K562 (cell line): ENCODE results near the gene PEX6. TPM values are rescaled to one million over a fixed set of nuclear protein-coding genes. Genes with fewer than 3 reads are reported as not detected.
A peak's percentile ranks its signal among the peaks of the same experiment; 100 is the strongest.

Source experiments
- AFF4 ChIP-seq: sonication (generic); formaldehyde crosslinking; IDR thresholded peaks from 2 replicates; pipeline ENCODE4 v1.8.0; 2023; ENCODE audit warnings: mild to moderate bottlenecking, missing genetic modification reagents
- CAMTA2 ChIP-seq: fragments of 250-450 bp; sonication (Bioruptor Pico); conservative IDR thresholded peaks from 2 replicates; pipeline ENCODE4 v1.5.1; 2022
- DPF2 ChIP-seq: fragments of 450-650 bp; IDR thresholded peaks from 2 replicates; pipeline ENCODE4 v1.6.1; 2016
- HLTF ChIP-seq: fragments of 450-650 bp; IDR thresholded peaks from 2 replicates; pipeline ENCODE4 v1.6.1; 2016
- NBN ChIP-seq: fragments of 450-650 bp; IDR thresholded peaks from 2 replicates; pipeline ENCODE4 v1.6.1; 2016; ENCODE audit warnings: low read depth, mild to moderate bottlenecking
- NR3C1 ChIP-seq: sonication (generic); formaldehyde crosslinking; IDR thresholded peaks from 2 replicates; pipeline ENCODE4 v1.8.1; 2022; ENCODE audit warnings: missing genetic modification reagents
- POLR2A ChIP-seq: fragments of 450-650 bp; conservative IDR thresholded peaks from 2 replicates; pipeline ENCODE4 v1.6.1; 2016
- RNF2 ChIP-seq: sonication (generic); IDR thresholded peaks from 2 replicates; pipeline ENCODE4 v1.6.1; 2016
- SIX5 ChIP-seq, 2 experiments: IDR thresholded peaks; 2 replicates each; pipeline ENCODE4 v1.6.1; 2011; ENCODE audit warnings: low read length in 2 of 2, borderline replicate concordance in 1 of 2, low read depth in 1 of 2, mild to moderate bottlenecking in 1 of 2, moderate library complexity in 1 of 2; ENCODE audit not compliant: insufficient read depth in 1 of 2
- SUPT5H ChIP-seq: fragments of 450-650 bp; IDR thresholded peaks from 2 replicates; pipeline ENCODE4 v1.6.1; 2016
- ZFP36 ChIP-seq: fragments of 150-350 bp; IDR thresholded peaks from 2 replicates; pipeline ENCODE4 v1.6.1; 2018; ENCODE audit warnings: low read length, low read depth; ENCODE audit not compliant: partially characterized antibody
- ZNF655 ChIP-seq: fragments of 250-450 bp; sonication (Bioruptor Pico); IDR thresholded peaks from 2 replicates; pipeline ENCODE4 v1.5.0; 2021
- polyA plus RNA-seq, 8 experiments: library from polyadenylated mRNA; depleted of rRNA in 4 of 8; stranded (reverse) in 5 of 8; unstranded in 3 of 8; fragments of >200 nt; fragmentation: Nextera tagmentation in 2 of 8; fragmentation: Illumina TruSeq in 1 of 8; extraction: Ambion mirVana in 2 of 8; extraction: Trizol in 1 of 8; gene quantifications; 2 replicates each; pipeline versions ENCODE4 v1.2.1 to v1.2.3, GENCODE V29; 2011 to 2014; ENCODE audit warnings: inconsistent platforms in 1 of 8, missing spikeins in 1 of 8
- total RNA-seq, 7 experiments: library from RNA; depleted of rRNA in 6 of 7; stranded (reverse); fragments of >200 nt in 6 of 7; fragmentation: Illumina TruSeq in 2 of 7; extraction: Trizol in 2 of 7; gene quantifications; 2 replicates each; pipeline versions ENCODE4 v1.2.1 to v1.2.3, GENCODE V29; 2011 to 2021; ENCODE audit warnings: low replicate concordance in 1 of 7

PEX6 gene
- total and polyA plus RNA-seq, 9 of the 15 experiments (the other 6 are each of a cell fraction or from before 2014, with no cell fraction given), result 0.17 to 20.8 (median 6.9) TPM

- TF ChIP-seq ZFP36, result no peak
- TF ChIP-seq SIX5 (IDR thresholded peaks at IDR 0.05; ENCODE audit: borderline replicate concordance in 1 of 2, insufficient read depth in 1 of 2, low read depth in 1 of 2, low read length in 2 of 2), result no peak
- no peak for TF ChIP-seq CAMTA2 (CRISPR knock-in tag)
- peak; percentile 38; the same call in 1 of the 2 replicates for TF ChIP-seq POLR2A
- TF ChIP-seq NBN, result 0 out of 2 replicates have a peak, but pooled peaks have one; percentile 64
- TF ChIP-seq RNF2, result no peak
- TF ChIP-seq HLTF, result peak; percentile 80; the same call in 1 of the 2 replicates
- no peak for TF ChIP-seq NR3C1 (CRISPR knock-in tag)
- TF ChIP-seq DPF2, result peak; percentile 49
- peak; percentile 29; the same call in 1 of the 2 replicates for TF ChIP-seq SUPT5H
- no peak for TF ChIP-seq AFF4 (CRISPR knock-in tag)
- TF ChIP-seq ZNF655 (CRISPR knock-in tag), result no peak
These were observed 34.3 kb upstream of the PEX6 start (continued) for GRCh38 chr6:43013097-43013842.
